Measurements from ENCODE around the gene GM2A. TPM values are rescaled to one million over a fixed set of nuclear protein-coding genes. Genes with fewer than 3 reads are reported as not detected.

Gene GM2A
- total and polyA plus RNA-seq, 4 donors = 31.3 to 78.7 (median 38.1) TPM

GRCh38 chr5:151281001-151281639 lies 28.1 kb downstream of the GM2A start:
- Histone ChIP-seq H3K9ac (ENCODE audit: insufficient read depth in 1 of 2, low read length in 2 of 2) (no peak overlapping the region), H3K4me1 (ENCODE audit: control insufficient read depth in 5 of 5, insufficient read depth in 5 of 5, low read length in 5 of 5) (no peaks in the 10 kb centered on the region), H3K9me3 (ENCODE audit: control insufficient read depth in 4 of 4, insufficient read depth in 3 of 4, low read length in 3 of 4) (peaks cover 0 to 4% (median 0%) of the 10 kb centered on the region in 4 donors), H3K36me3 (ENCODE audit: control insufficient read depth in 4 of 4, insufficient read depth in 4 of 4, low read length in 4 of 4) (no peaks in the 10 kb centered on the region), H3K27me3 (ENCODE audit: control insufficient read depth in 3 of 3, insufficient read depth in 3 of 3, low read length in 2 of 3) (no peaks in the 10 kb centered on the region), H3K27ac (ENCODE audit: low read depth in 1 of 2, low read length in 1 of 2) (no peak overlapping the region), H3K4me3 (no peak overlapping the region)
- no peak for ATAC-seq (ENCODE audit: insufficient read depth, low FRiP score)
- TF ChIP-seq CTCF (IDR thresholded peaks at IDR 0.05; ENCODE audit: control extremely low read depth, extremely low read depth) = no peak
- DNase-seq = no peak
- 94 to 95% methylated on average over 13 of the region's 13 CpGs for WGBS, 2 donors

DNA sequence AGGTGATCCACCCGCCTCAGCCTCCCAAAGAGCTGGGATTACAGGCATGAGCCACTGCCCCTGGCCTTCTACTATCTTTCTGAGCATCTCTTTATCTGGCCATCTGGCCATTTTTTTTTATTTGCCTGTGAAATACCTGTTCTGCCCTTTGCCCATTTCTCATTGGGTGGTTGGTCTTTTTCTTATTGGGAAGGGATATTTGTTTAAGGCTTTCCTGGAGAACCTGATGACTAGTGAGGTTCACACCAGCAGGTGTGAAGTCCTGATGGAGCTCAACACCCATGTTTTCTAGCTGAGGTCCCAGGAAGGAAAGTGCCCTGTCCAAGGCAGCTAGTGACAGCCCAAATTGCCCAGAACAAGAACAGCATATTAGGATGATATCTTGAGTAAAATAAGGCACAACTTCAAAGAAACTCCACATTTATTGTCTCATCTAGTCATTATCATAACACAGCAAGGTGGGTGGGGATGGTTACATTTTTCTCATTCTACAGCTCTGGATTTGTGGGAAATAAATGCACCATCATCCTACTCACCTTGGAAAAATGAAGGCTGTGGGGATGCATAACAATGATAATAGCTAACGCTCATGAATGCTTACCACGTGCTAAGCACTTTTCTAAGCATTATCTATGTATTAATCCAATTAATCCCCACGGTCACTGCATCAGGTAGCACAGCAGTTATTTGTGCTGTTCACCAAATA lies 30.3 kb downstream of the GM2A start:
- ATAC-seq (ENCODE audit: insufficient read depth, low FRiP score) (no peak), DNase-seq (no peak)
- H3K4me1 ChIP-seq (ENCODE audit: control insufficient read depth in 5 of 5, insufficient read depth in 5 of 5, low read length in 5 of 5) = no peaks in the 10 kb centered on the region
- WGBS, 2 donors = 80 to 84% methylated on average over 4 of the region's 4 CpGs
- H3K9me3 ChIP-seq (ENCODE audit: control insufficient read depth in 4 of 4, insufficient read depth in 3 of 4, low read length in 3 of 4) = peaks cover 0 to 4% (median 0%) of the 10 kb centered on the region in 4 donors
- H3K27ac ChIP-seq (ENCODE audit: low read depth in 1 of 2, low read length in 1 of 2) = no peak overlapping the region
- H3K9ac ChIP-seq (ENCODE audit: insufficient read depth in 1 of 2, low read length in 2 of 2) = no peak overlapping the region
- no peaks in the 10 kb centered on the region for H3K27me3 ChIP-seq (ENCODE audit: control insufficient read depth in 3 of 3, insufficient read depth in 3 of 3, low read length in 2 of 3)
- no peak for TF ChIP-seq CTCF (IDR thresholded peaks at IDR 0.05; ENCODE audit: control extremely low read depth, extremely low read depth)
- H3K36me3 ChIP-seq (ENCODE audit: control insufficient read depth in 4 of 4, insufficient read depth in 4 of 4, low read length in 4 of 4) = no peaks in the 10 kb centered on the region
- no peak overlapping the region for H3K4me3 ChIP-seq

DNA sequence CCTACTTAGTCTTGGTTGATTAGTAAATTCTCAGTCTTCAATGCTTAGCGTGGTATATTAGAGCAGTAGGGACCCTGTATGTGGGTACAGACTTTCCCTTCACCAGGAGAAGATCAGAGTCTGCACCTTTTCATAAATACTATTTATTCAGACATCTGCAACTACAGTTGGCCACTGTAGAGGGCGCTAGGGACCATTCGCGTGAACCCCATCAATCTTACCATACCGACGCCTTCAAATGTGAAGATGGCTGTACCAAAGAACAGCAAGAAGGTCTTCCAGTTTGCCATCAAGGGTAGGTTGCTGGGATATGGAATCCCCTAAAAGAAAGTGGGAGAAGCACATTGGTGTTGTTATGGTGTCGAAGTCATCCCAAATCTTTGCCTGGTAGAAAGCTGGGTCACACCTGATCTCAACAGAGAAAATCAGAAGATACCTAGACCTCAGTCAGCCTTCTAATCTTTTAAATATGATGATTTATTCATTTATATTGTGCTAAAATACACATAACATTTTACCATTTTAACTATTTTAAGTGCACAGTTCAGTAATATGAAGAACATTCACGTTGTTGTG lies 31.5 kb downstream of the GM2A start:
- H3K36me3 ChIP-seq (ENCODE audit: control insufficient read depth in 4 of 4, insufficient read depth in 4 of 4, low read length in 4 of 4) = no peaks in the 10 kb centered on the region
- no peaks in the 10 kb centered on the region for H3K4me1 ChIP-seq (ENCODE audit: control insufficient read depth in 5 of 5, insufficient read depth in 5 of 5, low read length in 5 of 5)
- no peak overlapping the region for H3K4me3 ChIP-seq
- no peak for TF ChIP-seq CTCF (IDR thresholded peaks at IDR 0.05; ENCODE audit: control extremely low read depth, extremely low read depth)
- no peak overlapping the region for H3K9ac ChIP-seq (ENCODE audit: insufficient read depth in 1 of 2, low read length in 2 of 2)
- H3K27me3 ChIP-seq (ENCODE audit: control insufficient read depth in 3 of 3, insufficient read depth in 3 of 3, low read length in 2 of 3) = no peaks in the 10 kb centered on the region
- ATAC-seq (ENCODE audit: insufficient read depth, low FRiP score) (no peak), DNase-seq (no peak)
- WGBS, 2 donors = 31 to 32% methylated on average over 8 of the region's 8 CpGs
- peaks cover 0 to 4% (median 0%) of the 10 kb centered on the region in 4 donors for H3K9me3 ChIP-seq (ENCODE audit: control insufficient read depth in 4 of 4, insufficient read depth in 3 of 4, low read length in 3 of 4)
- H3K27ac ChIP-seq (ENCODE audit: low read depth in 1 of 2, low read length in 1 of 2) = no peak overlapping the region

Data from lung (tissue), 12 donors.